Neuronal stem cell (in vitro differentiated cells): ENCODE data around the gene YPEL5.

ENCODE experiments used
- DNase-seq: peaks from one replicate; pipeline ENCODE4 v3.0.0-alpha.2; 2013; ENCODE audit warnings: low spot score
- H2AFZ ChIP-seq: one replicate; pipeline ENCODE4 v1.6.1; 2013; ENCODE audit warnings: mild to moderate bottlenecking, low read length, inconsistent platforms
- H2AK5ac ChIP-seq: 2 replicates; pipeline ENCODE4 v1.6.1; 2013; ENCODE audit warnings: low read depth, mild to moderate bottlenecking, inconsistent platforms, low read length, moderate library complexity, mixed read lengths
- H2BK120ac ChIP-seq: 2 replicates; pipeline ENCODE4 v1.6.1; 2013; ENCODE audit warnings: low read depth, mild to moderate bottlenecking, inconsistent platforms, low read length, moderate library complexity, mixed read lengths
- H2BK12ac ChIP-seq: one replicate; pipeline ENCODE4 v1.6.1; 2013; ENCODE audit warnings: low read length, inconsistent platforms
- H2BK15ac ChIP-seq: 2 replicates; pipeline ENCODE4 v1.6.1; 2013; ENCODE audit warnings: mild to moderate bottlenecking, low read length, inconsistent platforms, mixed read lengths
- H2BK5ac ChIP-seq: one replicate; pipeline ENCODE4 v1.6.1; 2013; ENCODE audit warnings: inconsistent platforms, mild to moderate bottlenecking, low read length, moderate library complexity
- H3K14ac ChIP-seq: one replicate; pipeline ENCODE4 v1.6.1; 2013; ENCODE audit warnings: low read length, inconsistent platforms
- H3K18ac ChIP-seq: 2 replicates; pipeline ENCODE4 v1.6.1; 2013; ENCODE audit warnings: low read length, inconsistent platforms
- H3K23ac ChIP-seq: 2 replicates; pipeline ENCODE4 v1.6.1; 2013; ENCODE audit warnings: low read depth, mild to moderate bottlenecking, mixed read lengths, low read length, inconsistent platforms; ENCODE audit not compliant: poor library complexity
- H3K27ac ChIP-seq: replicated peaks from 3 replicates; pipeline ENCODE4 v1.5.1; 2013; ENCODE audit warnings: low read length, inconsistent platforms
- H3K27me3 ChIP-seq, 3 experiments: 2 replicates each; pipeline ENCODE4 v1.6.1; 2013; ENCODE audit warnings: low read length in 3 of 3, mild to moderate bottlenecking in 2 of 3, inconsistent platforms in 1 of 3, low read depth in 1 of 3, mixed read lengths in 1 of 3, moderate library complexity in 1 of 3; ENCODE audit not compliant: control insufficient read depth in 3 of 3, insufficient read depth in 3 of 3
- H3K36me3 ChIP-seq, 2 donors: replicated peaks in 1 of 2; 2 replicates each; pipeline ENCODE4 v1.6.1; 2013; ENCODE audit warnings: low read length in 2 of 2; ENCODE audit not compliant: control insufficient read depth in 2 of 2, insufficient read depth in 2 of 2
- H3K4ac ChIP-seq: 2 replicates; pipeline ENCODE4 v1.6.1; 2013; ENCODE audit warnings: inconsistent platforms, mild to moderate bottlenecking, low read length, moderate library complexity
- H3K4me1 ChIP-seq, 2 donors: 1 replicate in 1 of 2; 2 replicates in 1 of 2; pipeline ENCODE4 v1.6.1; 2013; ENCODE audit warnings: low read length in 2 of 2, low read depth in 1 of 2; ENCODE audit not compliant: control insufficient read depth in 2 of 2, insufficient read depth in 1 of 2
- H3K4me2 ChIP-seq: one replicate; pipeline ENCODE4 v1.6.1; 2013; ENCODE audit warnings: mild to moderate bottlenecking, low read length, inconsistent platforms; ENCODE audit not compliant: insufficient read depth, poor library complexity, severe bottlenecking
- H3K4me3 ChIP-seq, 2 donors: 2 replicates each; pipeline ENCODE4 v1.5.1; 2013; ENCODE audit warnings: low read length in 2 of 2, mild to moderate bottlenecking in 2 of 2, inconsistent platforms in 1 of 2, moderate library complexity in 1 of 2
- H3K79me1 ChIP-seq: one replicate; pipeline ENCODE4 v1.6.1; 2013; ENCODE audit warnings: low read depth, mild to moderate bottlenecking, inconsistent platforms, low read length, moderate library complexity
- H3K9ac ChIP-seq: one replicate; pipeline ENCODE4 v1.6.1; 2013; ENCODE audit warnings: mild to moderate bottlenecking, low read depth, low read length, inconsistent platforms; ENCODE audit not compliant: poor library complexity
- H3K9me3 ChIP-seq, 2 donors: replicated peaks in 1 of 2; 2 replicates each; pipeline versions ENCODE3 to v1.6.1; 2013; ENCODE audit warnings: low read length in 2 of 2, mild to moderate bottlenecking in 2 of 2, inconsistent platforms in 1 of 2, low read depth in 1 of 2, mixed read lengths in 1 of 2, moderate library complexity in 1 of 2; ENCODE audit not compliant: control insufficient read depth in 2 of 2, insufficient read depth in 1 of 2
- H4K8ac ChIP-seq: one replicate; pipeline ENCODE4 v1.6.1; 2013; ENCODE audit warnings: low read depth, mild to moderate bottlenecking, inconsistent platforms, low read length, moderate library complexity
- H4K91ac ChIP-seq: one replicate; pipeline ENCODE4 v1.6.1; 2013; ENCODE audit warnings: low read length, low read depth, mild to moderate bottlenecking, inconsistent platforms; ENCODE audit not compliant: poor library complexity
- WGBS, 2 donors: extraction: QIAGEN DNeasy Blood & Tissue Kit; methylation state at CpG; one replicate each; pipeline ENCODE4 v1.1.7; 2013; ENCODE audit warnings: missing lambda C conversion rate in 2 of 2, mixed read lengths in 1 of 2; ENCODE audit not compliant: insufficient read length in 2 of 2, insufficient replicate concordance in 1 of 2; ENCODE audit errors: extremely low coverage in 2 of 2; 5-methylcytosine and 5-hydroxymethylcytosine counted together

Gene YPEL5

DNA sequence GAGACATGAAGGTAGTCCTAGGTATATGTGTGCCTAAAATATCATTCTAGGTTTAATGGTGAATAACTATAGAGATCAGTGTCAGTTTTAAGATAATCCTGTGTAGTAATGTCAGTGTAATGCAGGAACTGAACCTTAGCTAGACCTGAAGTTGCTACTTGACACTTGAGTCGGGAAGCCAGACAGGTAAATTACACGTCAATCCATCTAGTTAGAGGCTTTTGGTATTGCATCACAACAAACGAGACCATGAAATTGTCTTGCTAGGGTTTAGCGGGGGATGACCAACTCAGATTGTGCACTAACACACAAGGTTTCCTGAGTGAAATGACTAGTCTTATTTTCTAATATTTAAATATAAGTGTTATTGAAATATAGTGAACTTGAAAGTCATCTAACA lies 2.0 kb downstream of the YPEL5 start:
- Histone ChIP-seq H3K4me2 (no peak overlapping the region), H3K9ac (no peak overlapping the region), H3K27me3 (peaks cover 0 to 5% (median 2%) of the 10 kb centered on the region in 3 experiments), H3K18ac (no peak overlapping the region), H2BK12ac (no peak overlapping the region), H2AK5ac (no peak overlapping the region), H3K4me1 (peaks cover 5 to 8% of the 10 kb centered on the region in 2 donors), H3K23ac (no peak overlapping the region), H3K4me3 (no peak overlapping the region), H2AFZ (no peak overlapping the region), H2BK5ac (no peak overlapping the region), H4K8ac (no peak overlapping the region), H3K79me1 (no peaks in the 10 kb centered on the region), H3K9me3 (no peaks in the 10 kb centered on the region), H3K14ac (no peak overlapping the region), H4K91ac (no peak overlapping the region), H3K36me3 (peaks cover 0 to 10% of the 10 kb centered on the region in 2 donors), H2BK15ac (no peak overlapping the region), H3K27ac (no peak overlapping the region), H2BK120ac (no peak overlapping the region), H3K4ac (no peak overlapping the region)
- no peak for DNase-seq
- WGBS, 2 donors, result no CpG with 5 or more reads among the region's 4 CpGs

DNA sequence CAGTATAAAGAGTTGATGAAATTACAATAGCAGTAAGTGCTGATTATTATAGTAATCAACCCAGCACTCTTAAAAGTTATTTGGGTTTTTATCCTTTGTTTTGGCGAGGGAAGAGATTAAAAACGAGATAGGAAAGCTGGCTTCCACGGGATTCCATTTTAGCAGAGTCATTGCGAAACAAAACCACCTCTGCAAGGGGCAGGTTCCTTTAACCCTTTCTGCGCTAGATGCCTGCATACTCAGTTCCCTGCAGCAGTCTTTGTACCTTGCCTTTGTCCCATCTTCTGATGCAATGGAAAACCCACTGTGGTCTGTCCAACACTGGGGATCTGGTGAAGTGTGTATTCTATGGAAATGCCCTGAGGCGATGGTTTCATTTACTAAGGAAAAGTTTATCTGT lies 2.7 kb downstream of the YPEL5 start:
- H3K27me3 ChIP-seq, result peaks cover 0 to 2% (median 0%) of the 10 kb centered on the region in 3 experiments

DNA sequence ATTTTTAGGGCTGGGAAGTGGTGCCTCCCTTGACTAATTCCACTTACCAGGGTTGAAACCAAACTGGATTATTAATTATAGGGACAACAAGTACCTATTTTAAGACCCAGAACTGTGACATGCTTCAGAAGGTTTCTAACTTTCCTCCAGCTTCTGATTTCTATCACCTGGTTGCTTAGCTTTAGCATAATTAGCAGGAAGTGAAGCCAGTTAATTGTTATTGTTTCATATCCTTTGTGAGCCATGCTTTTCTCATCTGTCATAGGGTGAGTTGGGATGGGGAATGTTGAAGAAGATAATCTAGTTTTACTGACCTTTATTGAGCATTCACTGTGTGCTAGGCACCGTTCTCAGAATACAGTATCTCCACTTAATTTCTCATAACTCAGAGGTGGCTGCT lies 3.2 kb downstream of the YPEL5 start:
- H4K8ac ChIP-seq, result no peak overlapping the region
- H2BK5ac ChIP-seq, result no peak overlapping the region
- no peak overlapping the region for H3K23ac ChIP-seq
- H2BK12ac ChIP-seq, result no peak overlapping the region
- H3K27ac ChIP-seq, result no peak overlapping the region
- DNase-seq, result no peak
- no CpG with 5 or more reads among the region's 1 CpG for WGBS, 2 donors
- no peak overlapping the region for H2BK120ac ChIP-seq
- no peak overlapping the region for H3K4me3 ChIP-seq
- H2AFZ ChIP-seq, result no peak overlapping the region
- H3K36me3 ChIP-seq, result peaks cover 0 to 13% of the 10 kb centered on the region in 2 donors
- no peak overlapping the region for H3K4ac ChIP-seq
- H4K91ac ChIP-seq, result no peak overlapping the region
- H3K27me3 ChIP-seq, result peaks cover 0 to 2% (median 0%) of the 10 kb centered on the region in 3 experiments
- no peak overlapping the region for H3K14ac ChIP-seq
- H3K4me1 ChIP-seq, result peaks cover 5 to 8% of the 10 kb centered on the region in 2 donors
- H2BK15ac ChIP-seq, result no peak overlapping the region
- no peak overlapping the region for H2AK5ac ChIP-seq
- no peak overlapping the region for H3K4me2 ChIP-seq
- no peak overlapping the region for H3K9ac ChIP-seq
- H3K9me3 ChIP-seq, result no peaks in the 10 kb centered on the region
- no peaks in the 10 kb centered on the region for H3K79me1 ChIP-seq
- H3K18ac ChIP-seq, result no peak overlapping the region

More for the DNA sequence above, 2.7 kb downstream of the YPEL5 start:
- Histone ChIP-seq H2BK120ac (no peak overlapping the region), H2BK12ac (no peak overlapping the region), H2BK15ac (no peak overlapping the region), H2AK5ac (no peak overlapping the region), H3K4me1 (peaks cover 5 to 8% of the 10 kb centered on the region in 2 donors), H3K36me3 (peaks cover 0 to 13% of the 10 kb centered on the region in 2 donors), H3K23ac (no peak overlapping the region), H3K4me2 (no peak overlapping the region), H3K79me1 (no peaks in the 10 kb centered on the region), H2BK5ac (no peak overlapping the region), H3K9me3 (no peaks in the 10 kb centered on the region), H2AFZ (no peak overlapping the region), H3K18ac (no peak overlapping the region), H3K4me3 (no peak overlapping the region), H4K91ac (no peak overlapping the region), H3K27ac (no peak overlapping the region), H3K4ac (no peak overlapping the region), H3K9ac (no peak overlapping the region), H4K8ac (no peak overlapping the region), H3K14ac (no peak overlapping the region)
- WGBS, 2 donors, result no CpG with 5 or more reads among the region's 6 CpGs
- no peak for DNase-seq

DNA sequence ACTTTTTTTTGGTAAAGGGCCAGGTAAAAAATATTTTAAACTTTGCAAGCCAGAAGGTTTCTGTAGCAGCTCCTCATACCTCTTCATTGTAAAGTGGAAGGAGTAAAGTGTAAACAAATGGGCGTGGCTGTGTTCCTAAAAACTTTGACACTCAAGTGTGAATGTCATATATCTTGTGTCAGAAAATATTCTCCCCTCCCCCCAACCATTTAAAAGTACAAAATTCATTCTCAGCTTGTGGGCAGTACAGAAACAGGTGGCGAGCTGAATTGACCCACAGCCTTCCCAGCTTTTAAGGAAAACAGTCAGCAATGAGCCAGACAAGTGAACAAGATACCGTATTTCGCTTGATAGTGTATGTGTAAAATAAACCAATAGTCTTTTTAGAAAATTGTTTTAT lies 4.0 kb downstream of the YPEL5 start:
- no peak overlapping the region for H3K27ac ChIP-seq
- H3K4me1 ChIP-seq, result peaks cover 5 to 8% of the 10 kb centered on the region in 2 donors

More for the DNA sequence above, 4.0 kb downstream of the YPEL5 start:
- H4K91ac ChIP-seq, result no peak overlapping the region
- H2AFZ ChIP-seq, result no peak overlapping the region
- no peak overlapping the region for H3K23ac ChIP-seq
- H3K4me3 ChIP-seq, result no peak overlapping the region
- H2BK5ac ChIP-seq, result no peak overlapping the region
- no peaks in the 10 kb centered on the region for H3K9me3 ChIP-seq
- no peak overlapping the region for H2BK15ac ChIP-seq
- no CpG with 5 or more reads among the region's 4 CpGs for WGBS, 2 donors
- no peak overlapping the region for H3K9ac ChIP-seq
- no peak overlapping the region for H2AK5ac ChIP-seq
- no peak overlapping the region for H3K18ac ChIP-seq
- H3K79me1 ChIP-seq, result no peaks in the 10 kb centered on the region
- H3K4me2 ChIP-seq, result no peak overlapping the region
- no peak for DNase-seq
- no peak overlapping the region for H2BK120ac ChIP-seq
- H3K14ac ChIP-seq, result no peak overlapping the region
- H2BK12ac ChIP-seq, result no peak overlapping the region
- H4K8ac ChIP-seq, result no peak overlapping the region
- no peak overlapping the region for H3K4ac ChIP-seq
- peaks cover 0 to 2% (median 0%) of the 10 kb centered on the region in 3 experiments for H3K27me3 ChIP-seq
- peaks cover 0 to 13% of the 10 kb centered on the region in 2 donors for H3K36me3 ChIP-seq
